Measurements from ENCODE around the gene G6PC2.
"Not testable (repeated sequence)": the region's sequence is repeated elsewhere in the genome, so short reads cannot be mapped to it uniquely, and the experiment has no call there.

Gene G6PC2

GRCh38 chr2:168907940-168908662, 7.0 kb downstream of the G6PC2 start:
- DNase-seq (ENCODE audit: low spot score), result no peak

- no peak for DNase-seq (ENCODE audit: low spot score)
These were observed 9.2 kb downstream of the G6PC2 start for GRCh38 chr2:168910330-168910729.

- DNase-seq (ENCODE audit: low spot score), result no peak
These were observed 11.4 kb downstream of the G6PC2 start for GRCh38 chr2:168912466-168912865.

- DNase-seq (ENCODE audit: low spot score), result peak; percentile 47
These were observed 11.8 kb downstream of the G6PC2 start for GRCh38 chr2:168912901-168913369.

GRCh38 chr2:168913495-168913894, 12.4 kb downstream of the G6PC2 start:
- no peak for DNase-seq (ENCODE audit: low spot score)

GRCh38 chr2:168915441-168916330, 14.6 kb downstream of the G6PC2 start:
- no peak for DNase-seq (ENCODE audit: low spot score)

GRCh38 chr2:168916331-168916675, 15.2 kb downstream of the G6PC2 start:
- no peak for DNase-seq (ENCODE audit: low spot score)

GRCh38 chr2:168920504-168921157, 19.5 kb downstream of the G6PC2 start:
- DNase-seq (ENCODE audit: low spot score), result peak; percentile 18

GRCh38 chr2:168926621-168927386, 25.7 kb downstream of the G6PC2 start:
- DNase-seq (ENCODE audit: low spot score), result no peak

- DNase-seq (ENCODE audit: low spot score), result no peak
These were observed 27.2 kb downstream of the G6PC2 start for GRCh38 chr2:168928113-168928831.

GRCh38 chr2:168929031-168929430, 27.9 kb downstream of the G6PC2 start:
- DNase-seq (ENCODE audit: low spot score), result no peak

GRCh38 chr2:168930242-168930641, 29.2 kb downstream of the G6PC2 start:
- no peak for DNase-seq (ENCODE audit: low spot score)

GRCh38 chr2:168932174-168932573, 31.1 kb downstream of the G6PC2 start:
- not testable (repeated sequence) for DNase-seq (ENCODE audit: low spot score)

- DNase-seq (ENCODE audit: low spot score), result peak; percentile 54
These were observed 33.7 kb downstream of the G6PC2 start for GRCh38 chr2:168934826-168935225.

GRCh38 chr2:168935810-168936581, 34.9 kb downstream of the G6PC2 start:
- DNase-seq (ENCODE audit: low spot score), result peak; percentile 81

GRCh38 chr2:168939061-168939460, 38.0 kb downstream of the G6PC2 start:
- DNase-seq (ENCODE audit: low spot score), result no peak

- DNase-seq (ENCODE audit: low spot score), result no peak
These were observed 38.8 kb downstream of the G6PC2 start for GRCh38 chr2:168939918-168940317.

- DNase-seq (ENCODE audit: low spot score), result no peak
These were observed 40.2 kb downstream of the G6PC2 start for GRCh38 chr2:168941297-168941696.

- DNase-seq (ENCODE audit: low spot score), result no peak
These were observed 43.0 kb downstream of the G6PC2 start for GRCh38 chr2:168944065-168944464.

GRCh38 chr2:168945508-168945907, 44.4 kb downstream of the G6PC2 start:
- no peak for DNase-seq (ENCODE audit: low spot score)

Measured in AG20443 (cell line).